HG03159 (cell line): Measurements from ENCODE around the gene TOR4A.

Experiments
- ATAC-seq: cut with Tn5 transposase; IDR thresholded peaks from one replicate; pipeline ENCODE4 v1.9.1; 2021; ENCODE audit warnings: mild to moderate bottlenecking, moderate library complexity; ENCODE audit not compliant: unreplicated experiment

TOR4A gene

DNA sequence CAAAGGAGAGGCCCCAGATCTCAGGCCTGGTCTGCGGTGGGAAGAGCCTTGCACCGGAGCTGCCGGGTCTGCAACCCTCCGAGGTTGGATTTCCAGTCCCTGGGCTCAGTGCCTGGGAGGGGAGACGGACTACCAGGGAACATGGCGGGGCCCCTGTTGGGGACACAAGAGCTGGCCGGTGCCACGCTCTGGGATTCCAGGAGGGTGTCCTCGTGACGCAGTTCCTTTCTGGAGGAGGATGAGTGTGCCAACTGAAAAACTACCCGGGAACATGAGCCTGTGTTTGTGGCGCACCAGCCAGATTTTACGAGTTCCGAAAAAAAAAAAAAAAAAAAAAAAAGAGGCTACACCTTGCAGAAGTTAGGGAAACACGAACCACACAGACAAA lies 15.6 kb downstream of the TOR4A start:
- ATAC-seq, result no peak

DNA sequence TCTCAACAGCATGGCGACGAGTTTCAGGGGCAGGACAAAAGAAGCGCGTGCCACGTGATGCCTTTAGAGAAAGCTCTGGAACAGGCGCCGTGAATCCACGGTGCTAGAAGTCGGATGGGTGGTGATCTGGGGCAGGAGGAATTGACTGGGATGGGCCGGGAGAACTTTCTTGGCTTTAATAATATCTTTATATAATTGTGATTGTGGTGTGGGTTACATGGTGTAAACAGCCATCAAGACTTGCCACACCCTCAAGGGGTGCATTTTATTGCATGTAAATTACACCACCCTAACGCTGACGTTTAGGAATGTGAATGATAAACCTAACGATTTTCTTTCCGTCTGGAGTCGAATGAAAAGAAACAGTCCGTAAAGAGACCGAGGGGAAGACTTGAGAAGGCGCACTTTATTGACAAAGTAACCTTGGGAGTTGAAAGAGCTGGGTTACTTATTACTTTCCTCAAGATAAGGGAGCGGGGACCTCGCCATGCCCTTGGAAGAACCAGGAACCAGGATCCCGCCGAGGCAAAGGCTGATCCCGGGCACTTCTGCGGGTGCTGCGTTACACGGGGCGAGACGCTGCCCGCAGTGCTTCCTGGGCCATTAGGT lies 16.1 kb downstream of the TOR4A start:
- no peak for ATAC-seq

DNA sequence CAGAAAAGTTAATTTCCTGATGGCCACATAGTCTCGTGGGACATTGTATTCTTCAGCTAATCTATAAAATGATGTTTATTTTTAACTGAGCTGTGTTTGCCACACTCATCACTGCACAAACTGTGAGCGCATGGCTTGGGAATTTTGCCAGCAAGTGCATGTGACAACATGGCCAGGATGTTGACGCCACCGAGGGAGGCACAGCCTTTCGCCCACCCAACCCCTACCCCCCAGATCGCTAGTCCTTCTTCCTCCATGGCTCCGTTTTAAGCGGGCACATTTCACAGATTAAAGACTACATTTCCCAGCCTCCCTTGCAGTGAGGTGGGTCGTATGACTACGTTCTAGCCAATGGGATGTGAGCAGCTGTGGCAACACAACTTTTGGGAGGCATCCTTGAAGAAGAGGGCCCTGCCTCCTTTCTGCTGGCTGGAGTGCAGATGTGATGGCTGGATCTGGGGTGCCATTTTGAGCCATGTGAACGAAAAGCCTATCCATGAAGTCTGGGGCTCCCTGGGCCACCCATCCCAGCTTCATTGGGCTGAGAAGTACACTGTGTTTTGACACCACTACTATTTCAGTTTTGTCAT lies 16.7 kb downstream of the TOR4A start:
- no peak for ATAC-seq

DNA sequence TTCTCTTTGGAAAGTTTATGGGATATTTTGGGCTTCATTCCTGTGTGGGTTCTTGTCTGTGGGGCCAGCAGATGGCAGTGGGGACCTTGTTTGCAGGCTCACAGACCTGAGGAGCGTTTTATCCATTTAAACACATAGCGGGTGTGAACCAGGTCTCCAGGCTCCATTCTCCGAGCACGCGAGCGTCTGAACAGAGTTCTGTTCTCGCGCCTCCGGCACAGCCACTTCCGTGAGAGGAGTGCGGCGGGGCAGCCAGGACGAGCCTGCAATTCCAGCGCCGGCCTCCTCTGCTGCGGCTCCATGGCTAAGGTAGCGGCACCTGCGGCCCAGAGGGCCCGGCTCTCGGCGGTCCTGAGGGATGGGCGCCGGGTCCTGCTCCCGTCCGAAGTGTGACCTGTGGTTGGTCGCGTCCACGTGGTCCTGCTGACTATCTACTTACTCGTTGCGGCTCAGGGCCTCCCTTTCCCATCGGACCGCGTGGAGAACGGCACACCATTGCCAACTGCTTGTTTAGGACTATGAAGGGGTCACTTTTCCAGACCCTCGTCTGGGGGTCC lies 17.2 kb downstream of the TOR4A start:
- ATAC-seq, result no peak

- no peak for ATAC-seq
These were observed 17.8 kb downstream of the TOR4A start for GRCh38 chr9:137295238-137295811.

DNA sequence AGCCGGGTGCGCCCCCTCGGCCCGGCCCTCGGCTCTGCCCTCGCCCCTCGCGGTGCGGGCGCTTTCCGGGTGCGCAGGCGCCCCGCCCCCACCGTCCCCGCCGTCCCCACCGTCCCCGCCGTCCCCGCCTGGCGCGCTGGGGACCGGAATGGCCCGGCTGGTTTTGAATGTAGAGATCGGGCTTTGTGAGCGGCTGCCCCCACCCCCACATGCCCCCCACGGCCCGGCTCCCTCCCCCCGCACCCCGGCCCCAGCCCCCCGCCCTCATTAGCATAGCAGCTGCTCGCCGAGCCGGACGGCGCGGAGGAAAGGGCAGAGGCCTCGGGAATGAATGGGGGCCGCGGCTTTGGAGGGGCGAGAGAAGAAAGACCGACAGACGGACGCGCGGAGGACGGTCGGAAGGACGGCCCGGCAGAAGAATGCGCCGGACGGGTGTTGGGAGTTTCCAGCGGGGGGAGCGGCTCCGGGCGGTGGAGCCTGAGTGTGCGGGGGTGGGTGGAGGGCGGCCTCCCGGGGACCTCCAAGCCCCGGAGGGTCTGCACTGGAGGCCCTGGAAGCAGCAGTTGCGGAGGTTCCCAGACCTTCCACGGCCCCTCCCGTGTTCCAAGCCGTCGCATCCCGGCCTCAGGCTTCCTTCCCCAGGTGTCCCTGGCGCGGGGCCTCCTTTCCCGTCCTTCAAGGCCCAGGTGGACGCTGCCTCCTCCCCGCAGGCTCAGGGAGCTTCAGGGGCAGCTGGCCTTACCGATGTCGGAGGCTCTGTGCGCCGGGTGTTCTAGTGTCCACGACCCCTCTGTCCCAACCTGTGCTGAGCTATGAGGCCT lies 18.5 kb downstream of the TOR4A start:
- no peak for ATAC-seq

GRCh38 chr9:137296670-137297664 lies 19.4 kb downstream of the TOR4A start:
- ATAC-seq, result no peak

- no peak for ATAC-seq
These were observed 20.4 kb downstream of the TOR4A start for GRCh38 chr9:137297966-137298365.

DNA sequence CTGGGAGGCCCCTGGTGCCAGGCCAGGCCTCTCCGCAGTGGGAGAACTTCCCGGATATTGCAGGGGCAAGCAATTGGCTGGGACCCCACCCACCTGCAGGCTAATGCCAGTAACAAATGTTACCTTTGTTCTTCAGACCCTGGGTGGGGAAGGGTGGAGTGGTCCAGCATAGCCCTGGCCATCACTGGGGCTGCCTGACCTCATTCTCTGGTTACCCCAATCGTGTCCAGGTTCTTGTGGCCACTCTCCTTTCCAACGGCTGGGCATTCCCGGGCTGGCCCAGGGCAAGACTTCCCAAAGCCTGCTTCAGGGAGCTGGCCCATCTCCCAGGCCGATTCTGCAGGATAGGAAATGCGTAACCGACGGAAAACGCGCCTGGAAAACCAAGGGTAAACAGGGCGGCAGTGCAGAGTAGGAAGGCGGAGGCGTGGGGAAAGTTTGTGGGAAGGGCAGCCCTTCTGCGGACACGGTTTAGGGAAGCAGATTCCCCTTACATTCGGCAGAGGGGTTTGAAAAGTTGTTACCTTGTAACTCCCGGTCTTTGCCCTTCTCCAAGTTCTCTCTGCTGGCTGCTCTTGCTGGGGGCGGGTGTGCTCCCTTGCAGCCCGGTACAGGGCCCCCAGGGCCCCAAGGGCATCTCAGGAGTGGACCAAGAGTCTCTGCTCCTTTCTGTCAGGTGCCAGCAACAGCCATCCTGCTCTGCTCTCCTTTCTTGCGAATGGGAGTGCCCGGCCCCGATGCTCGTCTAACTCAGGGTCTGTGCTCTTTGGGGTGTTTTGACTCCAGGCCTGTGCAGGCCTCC lies 21.1 kb downstream of the TOR4A start:
- ATAC-seq, result no peak

GRCh38 chr9:137299203-137299565 lies 21.7 kb downstream of the TOR4A start:
- no peak for ATAC-seq

DNA sequence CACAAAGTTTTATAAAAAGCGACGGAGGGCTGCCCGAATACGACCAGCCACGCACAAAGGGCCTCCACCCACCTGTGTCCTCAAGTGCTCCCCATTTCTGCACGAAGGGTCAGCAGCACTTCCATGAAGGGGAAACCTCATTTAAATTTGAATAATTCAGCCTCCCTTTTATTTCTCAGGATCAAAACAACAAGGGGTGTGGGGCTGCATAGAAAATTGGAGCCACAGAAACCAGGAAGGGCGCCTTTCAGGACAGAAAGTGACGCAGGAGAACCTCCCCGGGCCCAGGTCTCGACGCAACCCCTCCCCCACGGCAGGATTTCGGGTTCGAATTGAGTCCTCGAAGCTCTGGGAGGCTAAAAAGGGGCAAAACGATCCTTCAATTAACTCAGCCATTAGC lies 22.4 kb downstream of the TOR4A start:
- no peak for ATAC-seq

DNA sequence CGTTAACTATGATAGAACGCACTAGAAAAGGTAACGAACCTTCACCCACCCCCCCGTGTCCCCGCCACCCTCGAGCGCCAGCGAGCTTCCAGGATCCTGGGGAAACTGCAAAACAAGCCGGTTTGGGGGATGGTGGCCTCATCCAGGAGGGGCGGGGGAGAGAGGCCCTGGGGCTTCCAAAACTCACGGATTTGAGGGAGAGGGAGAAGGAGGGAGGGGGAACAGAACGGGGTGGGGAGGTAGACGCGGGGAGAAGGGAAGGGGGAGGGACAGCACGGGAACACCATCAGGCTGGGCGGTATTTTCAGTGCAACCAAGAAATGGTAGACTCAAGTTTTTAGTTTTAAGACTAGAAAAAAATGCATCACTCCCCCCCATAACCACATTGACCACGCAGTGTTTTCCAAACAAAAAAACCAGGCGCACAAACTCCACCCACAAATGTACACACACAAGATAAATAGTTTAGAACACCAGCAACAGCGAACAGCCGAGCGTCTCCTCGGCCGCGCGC lies 23.1 kb downstream of the TOR4A start:
- ATAC-seq, result no peak

DNA sequence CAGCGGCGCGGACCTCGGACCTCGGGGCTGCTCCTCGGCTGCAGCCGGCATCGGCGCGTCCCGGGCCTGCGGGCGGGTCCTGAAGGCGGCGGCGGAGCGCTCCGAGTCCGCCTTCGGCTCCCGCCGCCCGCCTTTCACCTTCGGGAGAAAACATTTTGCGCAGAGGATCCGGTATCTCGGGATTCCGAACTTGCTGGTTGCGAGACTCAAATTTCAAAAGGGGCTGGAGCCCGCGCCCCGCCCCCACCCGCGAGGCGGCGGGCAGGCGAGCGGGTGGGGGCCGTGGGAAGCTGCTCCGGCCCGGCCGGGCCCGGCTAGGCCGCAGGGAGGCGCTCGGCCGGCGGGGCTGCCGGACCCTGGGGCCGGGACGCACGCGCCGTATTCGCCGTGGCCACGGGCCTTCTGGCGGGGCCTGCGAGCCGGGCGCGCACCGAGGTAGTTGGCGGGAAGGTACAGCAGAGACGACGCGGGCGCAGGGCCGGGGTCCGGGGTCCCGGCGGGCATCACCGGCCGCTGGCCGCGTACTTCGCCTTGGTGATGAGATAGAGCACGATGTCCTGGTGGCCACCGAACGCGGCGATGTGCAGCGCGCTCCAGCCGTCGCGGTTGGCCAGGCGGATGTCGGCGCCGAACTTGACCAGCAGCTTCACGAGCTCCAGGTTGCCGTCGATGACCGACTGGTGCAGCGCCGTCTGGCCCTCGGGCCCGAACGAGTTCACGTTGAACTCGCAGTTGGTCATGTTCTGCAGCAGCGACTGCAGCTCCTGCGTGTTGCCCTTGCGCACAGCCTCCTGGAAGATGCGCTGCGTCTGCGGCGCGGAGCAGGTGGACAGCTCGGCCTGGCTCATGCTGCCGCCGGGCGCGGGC lies 23.8 kb downstream of the TOR4A start:
- no peak for ATAC-seq

GRCh38 chr9:137302118-137302448 lies 24.6 kb downstream of the TOR4A start, which contains the start of gene NRARP:
NRARP (minus strand) TSS chr9:137302271; CDS start chr9:137301928, 343 bp downstream.
- ATAC-seq, result peak; percentile 74

DNA sequence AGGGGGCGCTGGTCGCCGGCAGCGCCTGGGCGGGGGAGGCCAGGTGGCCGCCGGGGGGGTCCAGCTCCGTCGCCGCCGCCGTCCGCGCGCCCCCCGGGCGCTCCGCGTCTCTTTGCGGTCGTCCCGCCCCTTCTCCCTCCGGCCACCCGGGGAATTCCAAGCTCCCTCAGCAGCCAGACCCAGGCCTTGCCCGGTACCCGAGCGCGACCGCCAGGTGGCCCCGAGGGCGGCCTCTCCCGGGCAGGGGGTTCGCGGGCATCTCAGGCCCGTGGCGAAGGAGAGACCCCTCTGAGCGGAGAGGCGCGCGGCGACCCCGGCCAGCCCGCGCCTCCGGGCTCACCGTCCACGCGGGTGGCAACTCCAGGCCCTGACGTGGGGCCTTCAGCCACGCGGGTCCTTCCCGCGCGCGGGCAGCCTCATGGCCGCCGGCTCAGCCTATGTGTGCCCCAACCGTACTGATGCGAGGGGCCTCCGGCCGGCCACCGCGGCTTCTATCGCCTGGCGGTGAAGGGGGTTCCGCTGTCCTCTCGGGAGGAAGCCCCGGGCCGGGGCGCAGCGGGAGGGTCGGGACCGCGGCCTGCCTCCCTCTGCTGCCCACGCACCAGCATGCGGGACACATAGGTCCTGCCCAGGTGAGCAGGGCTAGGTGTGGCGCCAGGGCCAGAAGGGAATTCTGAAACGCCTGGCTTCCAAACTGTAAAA lies 25.1 kb downstream of the TOR4A start:
- ATAC-seq, result peak; percentile 46

- no peak for ATAC-seq
These were observed 25.8 kb downstream of the TOR4A start for GRCh38 chr9:137303151-137303892.

- no peak for ATAC-seq
These were observed 26.4 kb downstream of the TOR4A start for GRCh38 chr9:137303893-137304382.
